Upper lobe of left lung (tissue), 6 donors: ENCODE results near the gene NPC2. TPM values are rescaled to one million over a fixed set of nuclear protein-coding genes. Genes with fewer than 3 reads are reported as not detected.

ENCODE experiments used
- ATAC-seq, 2 donors: fragments of 200-7000 bp; cut with Tn5 transposase; one replicate each; pipeline ENCODE4 v1.9.1; 2022; ENCODE audit warnings: mild to moderate bottlenecking in 2 of 2, moderate library complexity in 2 of 2; ENCODE audit not compliant: low FRiP score in 2 of 2
- DNase-seq, 2 donors: peaks; one replicate each; pipeline ENCODE4 v3.0.0-alpha.2; 2019 to 2020
- H3K27ac ChIP-seq, 4 donors: fragments of 200-600 bp; sonication (generic); one replicate each; pipeline ENCODE4 v1.5.1; 2016 to 2019
- H3K27me3 ChIP-seq, 4 donors: fragments of 200-600 bp; sonication (generic); one replicate each; pipeline ENCODE4 v1.5.1; 2017 to 2019
- H3K36me3 ChIP-seq, 4 donors: fragments of 200-600 bp; sonication (generic); one replicate each; pipeline ENCODE4 v1.5.1; 2016 to 2019
- H3K4me1 ChIP-seq, 4 donors: fragments of 200-600 bp; sonication (generic); one replicate each; pipeline ENCODE4 v1.5.1; 2018 to 2019
- H3K4me3 ChIP-seq, 4 donors: fragments of 200-600 bp; sonication (generic); one replicate each; pipeline ENCODE4 v1.5.1; 2017 to 2019; ENCODE audit warnings: mild to moderate bottlenecking in 2 of 4, moderate library complexity in 1 of 4
- H3K9me3 ChIP-seq, 4 donors: fragments of 200-600 bp; sonication (generic); one replicate each; pipeline ENCODE4 v1.5.1; 2018 to 2019
- CTCF ChIP-seq, 6 experiments: fragments of 450-650 bp in 4 of 6; fragments of 200-600 bp in 2 of 6; sonication (generic) in 2 of 6; IDR thresholded peaks; one replicate each; pipeline ENCODE4 v1.5.1; 2016 to 2019; ENCODE audit warnings: antibody characterized with exemption in 6 of 6
- EP300 ChIP-seq, 4 donors: sonication (generic); formaldehyde crosslinking; IDR thresholded peaks; one replicate each; pipeline ENCODE4 v1.5.1; 2017; ENCODE audit warnings: antibody characterized with exemption in 4 of 4, control low read depth in 2 of 4
- POLR2A ChIP-seq, 4 donors: fragments of 450-650 bp; IDR thresholded peaks; one replicate each; pipeline ENCODE4 v1.5.1; 2016 to 2017; ENCODE audit warnings: antibody characterized with exemption in 4 of 4, mild to moderate bottlenecking in 2 of 4
- POLR2AphosphoS5 ChIP-seq, 2 donors: sonication (generic); formaldehyde crosslinking; IDR thresholded peaks; one replicate each; pipeline ENCODE4 v1.5.1; 2017; ENCODE audit warnings: antibody characterized with exemption in 2 of 2
- WGBS, 2 donors: methylation state at CpG; one replicate each; pipeline ENCODE4 v1.1.5; 2017 to 2018; 5-methylcytosine and 5-hydroxymethylcytosine counted together
- total RNA-seq, 6 donors: library from RNA; depleted of rRNA in 4 of 6; stranded (reverse); fragments of >200 nt in 4 of 6; gene quantifications; one replicate each; pipeline versions ENCODE4 v1.1.0 to v1.2.1, GENCODE V29; 2016 to 2021
- donor health status: DM: no; HTN: no; CAD: no; lungs with moderate emphysema.
- donor health status: DM: no; HTN: yes; CAD: no; lungs with severe emphysema.

Gene NPC2
- total RNA-seq, 6 donors from 2014 or later = 351 to 1,281 (median 524) TPM

GRCh38 chr14:74508844-74509428 lies 15.8 kb upstream of the NPC2 start:
- Histone ChIP-seq H3K4me3 (no peak overlapping the region), H3K27ac (no peak overlapping the region), H3K9me3 (no peaks in the 10 kb centered on the region), H3K27me3 (no peaks in the 10 kb centered on the region), H3K4me1 (peaks cover 0 to 3% (median under 1%) of the 10 kb centered on the region in 4 donors), H3K36me3 (peaks cover 0 to 7% (median 0%) of the 10 kb centered on the region in 4 donors)
- WGBS, 2 donors = 86 to 96% methylated on average over 5 to 13 of the region's 13 CpGs
- DNase-seq (no peak), ATAC-seq (no peak)
- TF ChIP-seq POLR2A (IDR thresholded peaks at IDR 0.05) (no peak), POLR2AphosphoS5 (IDR thresholded peaks at IDR 0.05) (no peak), EP300 (IDR thresholded peaks at IDR 0.05) (no peak), CTCF (IDR thresholded peaks at IDR 0.05) (no peak)

- H3K27me3 ChIP-seq = no peaks in the 10 kb centered on the region
- no peaks in the 10 kb centered on the region for H3K4me1 ChIP-seq
- DNase-seq (peak in 1 of 2 donors; percentile 59), ATAC-seq (no peak)
- TF ChIP-seq POLR2A (IDR thresholded peaks at IDR 0.05) (no peak), EP300 (IDR thresholded peaks at IDR 0.05) (no peak), POLR2AphosphoS5 (IDR thresholded peaks at IDR 0.05) (no peak), CTCF (IDR thresholded peaks at IDR 0.05) (no peak)
- peaks cover 0 to 7% (median 0%) of the 10 kb centered on the region in 4 donors for H3K36me3 ChIP-seq
- no peak overlapping the region for H3K27ac ChIP-seq
- no peak overlapping the region for H3K4me3 ChIP-seq
- 50 to 67% methylated on average over 7 to 12 of the region's 15 CpGs for WGBS, 2 donors
- no peaks in the 10 kb centered on the region for H3K9me3 ChIP-seq
These were observed 15.2 kb upstream of the NPC2 start for GRCh38 chr14:74508292-74508731.

- Histone ChIP-seq H3K4me1 (no peaks in the 10 kb centered on the region), H3K27me3 (no peaks in the 10 kb centered on the region), H3K36me3 (peaks cover 0 to 7% (median 0%) of the 10 kb centered on the region in 4 donors), H3K9me3 (no peaks in the 10 kb centered on the region), H3K4me3 (no peak overlapping the region), H3K27ac (peak overlapping the region in 1 of 4 donors; percentile 13)
- ATAC-seq (no peak), DNase-seq (no peak)
- 58 to 68% methylated on average over 3 to 5 of the region's 5 CpGs for WGBS, 2 donors
- no peak for TF ChIP-seq POLR2AphosphoS5 (IDR thresholded peaks at IDR 0.05)
- no peak for TF ChIP-seq CTCF (IDR thresholded peaks at IDR 0.05)
- no peak for TF ChIP-seq POLR2A (IDR thresholded peaks at IDR 0.05)
- no peak for TF ChIP-seq EP300 (IDR thresholded peaks at IDR 0.05)
These were observed 14.7 kb upstream of the NPC2 start for GRCh38 chr14:74507840-74508239.

GRCh38 chr14:74507085-74507484 lies 14.0 kb upstream of the NPC2 start:
- H3K27ac ChIP-seq = no peak overlapping the region
- no peak for ATAC-seq
- WGBS, 2 donors = 73 to 86% methylated on average over 8 of the region's 8 CpGs
- no peak overlapping the region for H3K4me3 ChIP-seq
- TF ChIP-seq CTCF (IDR thresholded peaks at IDR 0.05) (no peak), POLR2AphosphoS5 (IDR thresholded peaks at IDR 0.05) (no peak), EP300 (IDR thresholded peaks at IDR 0.05) (no peak), POLR2A (IDR thresholded peaks at IDR 0.05) (no peak)
- peaks cover 0 to 7% (median 0%) of the 10 kb centered on the region in 4 donors for H3K36me3 ChIP-seq
- no peak for DNase-seq
- H3K4me1 ChIP-seq = no peaks in the 10 kb centered on the region
- H3K27me3 ChIP-seq = no peaks in the 10 kb centered on the region
- H3K9me3 ChIP-seq = no peaks in the 10 kb centered on the region

GRCh38 chr14:74506411-74506851 lies 13.3 kb upstream of the NPC2 start:
- Histone ChIP-seq H3K4me1 (peaks cover 0 to 4% (median under 1%) of the 10 kb centered on the region in 4 donors), H3K27ac (no peak overlapping the region), H3K27me3 (no peaks in the 10 kb centered on the region), H3K4me3 (no peak overlapping the region), H3K9me3 (no peaks in the 10 kb centered on the region), H3K36me3 (peaks cover 0 to 7% (median 0%) of the 10 kb centered on the region in 4 donors)
- DNase-seq (peak in 1 of 2 donors; percentile 64), ATAC-seq (no peak)
- TF ChIP-seq EP300 (IDR thresholded peaks at IDR 0.05) (no peak), CTCF (IDR thresholded peaks at IDR 0.05) (no peak), POLR2A (IDR thresholded peaks at IDR 0.05) (no peak), POLR2AphosphoS5 (IDR thresholded peaks at IDR 0.05) (no peak)
- WGBS, 2 donors = 79 to 80% methylated on average over 8 to 13 of the region's 13 CpGs
